Cortex of kidney (tissue), 1 donor: Measurements from ENCODE around the gene NDUFAF3.

Experiments used
- DNase-seq: peaks from one replicate; lab custom pipeline; 2025; lab: John Stamatoyannopoulos, UW

The NDUFAF3 gene, protein sequence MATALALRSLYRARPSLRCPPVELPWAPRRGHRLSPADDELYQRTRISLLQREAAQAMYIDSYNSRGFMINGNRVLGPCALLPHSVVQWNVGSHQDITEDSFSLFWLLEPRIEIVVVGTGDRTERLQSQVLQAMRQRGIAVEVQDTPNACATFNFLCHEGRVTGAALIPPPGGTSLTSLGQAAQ

DNA sequence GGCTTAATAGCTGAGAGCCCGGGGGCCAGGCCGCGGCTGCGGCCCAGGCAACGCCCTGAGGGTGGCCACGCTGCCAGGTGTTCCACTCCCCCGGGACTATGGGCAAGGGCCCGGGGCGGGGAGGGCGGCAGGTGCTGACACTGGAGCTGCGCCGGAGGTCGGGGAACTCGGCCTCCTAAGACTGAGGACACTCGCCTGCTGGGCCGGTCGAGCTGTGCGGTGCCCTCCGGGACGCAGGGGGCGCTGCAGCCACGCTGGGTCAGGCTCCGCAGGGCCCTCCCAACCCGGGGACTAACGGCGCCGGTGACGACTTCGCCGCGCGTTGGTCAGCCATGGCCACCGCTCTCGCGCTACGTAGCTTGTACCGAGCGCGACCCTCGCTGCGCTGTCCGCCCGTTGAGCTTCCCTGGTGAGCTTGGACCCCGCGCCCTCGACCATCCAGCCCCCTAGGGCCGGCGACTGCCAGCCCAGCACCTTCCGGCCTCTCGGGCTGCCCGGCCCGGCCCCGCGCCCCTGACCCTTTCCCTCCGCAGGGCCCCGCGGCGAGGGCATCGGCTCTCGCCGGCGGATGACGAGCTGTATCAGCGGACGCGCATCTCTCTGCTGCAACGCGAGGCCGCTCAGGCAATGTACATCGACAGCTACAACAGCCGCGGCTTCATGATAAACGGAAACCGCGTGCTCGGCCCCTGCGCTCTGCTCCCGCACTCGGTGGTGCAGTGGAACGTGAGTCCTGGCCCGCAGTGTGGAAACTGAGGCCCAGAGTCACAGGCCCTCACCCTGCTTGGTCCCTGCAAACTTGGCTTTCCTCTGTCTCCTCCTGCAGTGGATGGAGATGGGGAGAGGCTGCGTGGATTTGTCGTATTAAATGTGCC is at the start of gene NDUFAF3:
Gene NDUFAF3, plus strand, starts transcription at position 309 of the 875 bp plus-strand sequence. Its CDS starts 24 bp downstream, at position 333.
- DNase-seq = no peak

DNA sequence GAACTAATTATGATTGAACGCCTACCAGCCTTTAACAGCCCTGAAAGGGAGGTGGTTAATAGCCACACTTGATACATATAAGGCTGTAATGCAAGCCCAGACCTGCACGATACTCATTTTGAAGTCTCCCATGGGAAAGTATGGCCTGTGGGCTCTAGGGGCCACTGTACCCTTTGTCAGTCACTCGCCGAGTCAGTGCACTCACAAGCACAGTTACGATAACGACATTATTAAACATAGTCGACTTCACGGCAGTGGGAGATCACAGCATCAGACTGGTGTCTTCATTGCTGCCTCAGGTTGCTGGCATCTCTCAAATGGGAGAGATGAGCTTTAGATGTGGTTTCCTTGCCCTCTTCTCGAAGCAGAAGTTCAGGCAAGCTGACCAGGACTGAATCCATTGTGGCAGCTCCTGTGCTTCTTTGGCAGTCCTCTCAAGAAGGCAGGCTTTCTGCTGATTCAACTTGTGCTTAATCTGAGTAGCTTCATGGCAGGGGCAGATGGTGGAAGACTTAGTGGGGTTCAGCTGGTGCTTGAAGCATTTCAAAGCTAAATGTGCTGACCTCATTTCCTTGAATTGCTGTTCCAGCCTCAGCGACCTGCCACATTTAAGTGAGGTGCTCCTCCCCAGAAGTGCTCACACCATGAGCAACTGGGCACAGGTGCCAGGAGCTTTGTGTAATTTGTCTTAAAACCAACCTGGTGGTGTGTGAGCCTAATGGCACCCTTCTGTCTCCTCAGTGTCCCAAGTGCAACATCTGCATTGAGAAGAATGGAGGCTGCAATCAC is 47.7 kb upstream of the NDUFAF3 start:
- no peak for DNase-seq

DNA sequence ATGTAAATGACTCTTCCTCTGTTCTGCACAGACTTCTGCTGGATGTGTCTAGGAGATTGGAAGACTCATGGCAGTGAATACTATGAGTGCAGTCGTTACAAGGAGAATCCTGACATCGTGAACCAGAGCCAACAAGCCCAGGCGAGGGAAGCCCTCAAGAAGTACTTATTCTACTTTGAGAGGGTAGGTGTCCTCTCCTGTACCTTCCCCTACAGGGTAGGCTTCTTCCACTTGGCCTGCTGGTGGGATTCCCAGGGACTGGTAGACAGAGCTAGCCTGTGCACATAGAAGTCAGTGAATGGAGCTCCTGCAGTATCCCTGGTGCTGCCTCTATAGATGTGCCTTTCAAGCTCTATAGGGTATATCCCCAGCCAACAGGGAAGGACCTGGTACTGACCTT is 42.5 kb upstream of the NDUFAF3 start:
- DNase-seq = no peak

DNA sequence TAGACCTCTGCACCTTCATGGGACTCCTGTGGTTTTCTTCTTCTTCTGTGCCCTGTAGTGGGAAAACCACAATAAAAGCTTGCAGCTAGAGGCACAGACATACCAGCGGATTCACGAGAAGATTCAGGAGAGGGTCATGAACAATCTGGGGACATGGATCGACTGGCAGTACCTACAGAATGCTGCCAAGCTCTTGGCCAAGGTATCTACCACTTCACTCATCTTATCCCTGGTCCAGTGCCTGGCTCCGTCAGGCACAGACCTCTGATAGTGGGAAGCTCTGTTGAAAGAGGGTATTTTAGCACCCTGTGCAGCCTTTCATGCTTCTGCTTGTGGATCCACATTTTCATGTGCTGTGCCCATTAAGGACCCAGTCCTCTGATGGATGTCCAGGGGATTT is 41.6 kb upstream of the NDUFAF3 start:
- DNase-seq = no peak

DNA sequence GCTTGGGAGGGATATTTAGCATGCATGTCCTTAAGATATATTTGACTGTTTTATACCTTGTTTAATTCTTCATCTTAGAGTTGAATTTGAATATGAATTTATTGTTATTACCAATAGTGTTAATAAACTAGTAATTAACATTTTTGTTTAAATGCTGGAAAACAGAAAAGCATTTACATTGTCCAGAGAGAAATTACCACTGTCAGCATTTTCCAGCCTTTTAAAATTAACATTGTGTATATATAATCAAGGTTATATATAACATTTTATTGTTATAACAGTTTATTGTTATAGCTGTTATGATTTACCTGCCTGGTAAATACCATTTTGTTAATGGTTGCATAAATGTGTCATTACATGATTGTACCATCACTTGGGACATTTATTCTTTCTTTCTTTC is 39.9 kb upstream of the NDUFAF3 start:
- DNase-seq = no peak

DNA sequence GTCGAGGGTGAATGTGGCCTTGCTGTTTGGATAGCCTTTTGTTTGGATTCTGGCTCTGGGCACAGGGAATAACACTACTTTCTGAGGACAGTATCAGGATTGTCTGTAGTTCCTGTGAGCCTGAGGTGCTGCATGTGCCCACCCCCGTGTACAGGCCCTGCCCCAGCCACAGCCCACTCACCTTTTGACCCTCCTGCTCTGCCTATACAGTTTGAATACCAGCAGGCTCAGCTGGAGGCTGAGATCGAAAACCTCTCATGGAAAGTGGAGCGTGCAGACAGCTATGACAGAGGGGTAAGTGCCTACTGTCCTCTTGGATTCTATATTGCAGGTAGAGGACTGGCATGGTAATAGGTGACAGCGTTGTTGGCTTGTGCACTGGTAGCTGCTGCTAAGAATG is 39.2 kb upstream of the NDUFAF3 start:
- no peak for DNase-seq

DNA sequence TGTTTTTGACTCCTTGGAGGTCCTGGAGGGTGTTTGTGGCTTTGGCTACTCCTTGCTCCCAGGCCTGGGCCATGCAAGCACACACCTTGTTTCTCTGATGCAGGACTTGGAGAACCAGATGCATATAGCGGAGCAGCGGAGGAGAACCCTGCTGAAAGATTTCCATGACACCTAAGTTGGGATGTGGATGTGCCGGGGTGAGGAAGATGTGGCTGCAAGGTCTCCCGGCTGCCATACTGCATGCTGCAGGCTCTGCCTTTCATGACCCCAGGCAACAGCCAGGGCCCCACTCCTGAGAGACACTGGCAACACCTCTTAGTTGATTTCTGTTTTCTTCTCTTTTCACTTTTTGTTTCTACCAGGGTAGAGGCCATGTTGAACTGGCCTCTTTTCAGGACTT is 38.8 kb upstream of the NDUFAF3 start:
- DNase-seq = no peak

DNA sequence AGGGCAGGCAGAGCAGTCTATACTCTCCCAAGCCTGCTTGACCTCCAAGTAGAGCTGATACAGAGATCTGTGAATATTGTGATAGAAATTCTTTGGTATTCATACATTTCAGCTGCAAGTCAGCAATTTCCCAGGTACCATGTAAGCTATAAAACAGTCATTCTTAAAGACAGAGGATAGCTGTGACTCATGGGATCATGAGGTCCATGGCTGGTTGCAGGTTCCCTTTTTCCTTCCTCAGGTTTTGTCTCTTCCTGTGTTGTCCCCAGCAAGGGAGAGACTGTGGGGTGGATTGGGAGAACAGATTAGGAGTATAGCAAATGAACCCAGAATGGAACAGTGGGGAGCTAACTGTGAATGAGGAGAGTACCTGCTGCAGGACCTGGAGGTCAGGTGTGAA is 37.3 kb upstream of the NDUFAF3 start:
- DNase-seq = no peak

DNA sequence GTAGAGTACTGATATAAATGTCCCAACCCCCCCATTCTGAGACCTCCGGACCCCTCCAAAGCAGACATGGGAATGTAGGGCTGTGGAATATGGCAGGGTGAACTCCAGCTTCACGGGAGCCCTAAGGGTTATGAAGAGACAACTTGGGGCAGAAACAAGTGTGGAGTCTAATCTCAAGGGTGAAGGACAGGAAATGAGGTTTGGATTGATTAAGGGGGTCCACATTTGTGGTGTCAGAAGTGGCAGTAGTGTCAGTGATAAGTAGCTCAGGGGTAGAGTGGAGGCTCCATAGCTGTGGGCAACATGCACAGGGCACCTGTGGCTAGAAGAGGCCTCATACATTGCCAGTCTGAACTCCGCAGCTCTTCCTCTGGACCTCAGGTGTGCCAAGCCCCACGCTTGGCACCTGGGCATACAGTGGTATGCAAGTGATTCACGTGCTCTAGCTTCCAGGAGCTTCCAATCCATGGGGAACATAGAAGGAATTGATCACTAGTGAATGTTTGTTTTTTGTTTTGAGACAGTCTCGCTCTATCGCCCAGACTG is 36.0 kb upstream of the NDUFAF3 start:
- no peak for DNase-seq

DNA sequence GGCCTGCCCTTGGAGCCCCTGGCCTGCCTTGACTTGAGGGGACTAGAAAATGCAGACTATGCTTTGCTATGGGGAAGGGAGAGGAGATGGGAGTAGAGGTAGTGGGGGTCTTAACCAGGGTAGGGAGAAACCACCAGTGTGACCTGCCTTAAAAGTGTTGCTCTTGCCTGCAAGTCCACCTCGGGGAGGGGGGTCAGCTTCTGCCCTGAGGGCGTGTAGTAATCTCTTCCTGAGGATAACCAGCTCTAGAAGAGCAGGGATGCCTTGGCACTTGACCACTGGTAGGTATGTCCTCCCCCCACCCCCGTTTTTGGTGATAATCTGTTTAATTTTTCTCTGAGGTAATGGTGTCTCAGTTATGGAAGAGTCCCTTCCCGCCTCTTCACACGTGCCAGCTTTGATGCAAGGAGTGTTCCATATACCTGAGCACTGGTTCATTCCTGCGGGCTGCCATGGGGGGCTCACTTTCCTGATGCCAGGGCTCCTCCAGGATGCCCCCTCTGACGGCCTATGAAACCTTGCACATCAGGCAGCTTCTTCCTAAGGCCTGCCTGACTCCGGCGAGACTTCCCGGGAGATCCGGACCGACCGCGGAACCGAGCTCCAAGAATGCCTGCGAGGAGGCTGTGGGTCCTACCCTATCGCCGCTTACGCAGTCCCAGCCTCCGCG is 32.7 kb upstream of the NDUFAF3 start:
- DNase-seq = no peak

DNA sequence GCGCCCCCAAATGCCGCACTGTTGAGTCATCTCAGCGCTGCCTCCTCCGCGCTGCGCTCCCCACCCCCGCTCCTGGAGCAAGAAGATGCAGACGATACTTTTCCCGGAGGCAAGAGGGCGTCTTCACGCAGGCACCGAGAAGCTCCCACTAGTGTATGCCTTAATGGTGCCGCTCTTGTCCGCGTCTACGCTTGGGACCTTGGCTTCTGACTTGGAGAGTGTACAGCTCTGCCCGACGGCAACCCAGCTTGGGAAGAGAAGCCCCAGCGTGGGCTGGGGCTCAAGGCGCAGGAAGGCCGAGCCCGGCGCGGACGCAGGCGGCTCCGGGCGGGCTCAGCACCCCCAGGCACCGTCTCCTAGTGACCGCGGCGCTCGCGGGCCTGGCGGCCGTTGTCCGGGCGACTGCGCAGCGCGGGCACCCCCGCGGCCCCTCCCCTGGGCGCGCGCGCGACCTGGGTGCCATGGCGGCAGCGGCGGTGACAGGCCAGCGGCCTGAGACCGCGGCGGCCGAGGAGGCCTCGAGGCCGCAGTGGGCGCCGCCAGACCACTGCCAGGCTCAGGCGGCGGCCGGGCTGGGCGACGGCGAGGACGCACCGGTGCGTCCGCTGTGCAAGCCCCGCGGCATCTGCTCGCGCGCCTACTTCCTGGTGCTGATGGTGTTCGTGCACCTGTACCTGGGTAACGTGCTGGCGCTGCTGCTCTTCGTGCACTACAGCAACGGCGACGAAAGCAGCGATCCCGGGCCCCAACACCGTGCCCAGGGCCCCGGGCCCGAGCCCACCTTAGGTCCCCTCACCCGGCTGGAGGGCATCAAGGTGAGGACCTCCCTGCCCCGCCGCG is 31.9 kb upstream of the NDUFAF3 start, which contains the start of gene P4HTM:
Gene P4HTM, plus strand, starts transcription at position 446 of the 840 bp plus-strand sequence. Its CDS starts 16 bp downstream, at position 462.
- no peak for DNase-seq

DNA sequence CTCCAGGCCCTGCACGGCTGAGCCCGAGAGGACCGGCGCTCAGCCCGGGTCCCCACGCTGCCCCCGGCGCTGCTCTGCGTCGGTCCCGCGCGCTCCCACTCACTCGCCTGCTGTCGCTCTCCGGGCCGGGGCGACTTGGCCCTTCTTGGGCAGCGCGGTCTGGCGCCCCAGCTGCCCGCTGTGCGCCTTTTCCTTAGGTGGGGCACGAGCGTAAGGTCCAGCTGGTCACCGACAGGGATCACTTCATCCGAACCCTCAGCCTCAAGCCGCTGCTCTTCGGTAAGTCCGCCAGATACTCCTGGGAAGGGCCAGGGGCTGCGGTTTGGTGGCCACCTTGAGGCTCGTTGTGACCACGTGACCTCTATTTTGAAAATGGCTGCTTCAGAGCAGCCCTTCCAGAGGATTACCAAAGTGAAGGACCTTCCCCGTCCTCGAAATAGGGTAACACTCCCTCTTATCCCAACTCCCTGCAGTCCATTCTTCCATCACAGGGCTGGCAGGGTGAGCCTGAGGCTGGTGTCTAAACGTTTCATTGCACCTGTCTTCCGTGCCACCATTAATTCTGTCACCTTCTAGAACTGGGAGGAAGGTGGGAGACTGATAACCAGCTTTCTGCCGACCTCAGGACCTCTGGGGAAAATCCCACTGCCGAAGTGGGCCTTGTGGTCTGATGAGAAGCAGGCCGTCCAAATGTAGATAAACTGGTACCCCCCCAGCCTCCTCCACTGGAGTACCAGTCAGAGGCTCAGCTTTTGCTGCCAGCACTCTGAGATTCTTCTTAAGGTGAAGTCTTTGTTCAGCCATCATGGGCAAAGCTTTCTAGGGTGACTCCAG is 31.1 kb upstream of the NDUFAF3 start:
- no peak for DNase-seq

DNA sequence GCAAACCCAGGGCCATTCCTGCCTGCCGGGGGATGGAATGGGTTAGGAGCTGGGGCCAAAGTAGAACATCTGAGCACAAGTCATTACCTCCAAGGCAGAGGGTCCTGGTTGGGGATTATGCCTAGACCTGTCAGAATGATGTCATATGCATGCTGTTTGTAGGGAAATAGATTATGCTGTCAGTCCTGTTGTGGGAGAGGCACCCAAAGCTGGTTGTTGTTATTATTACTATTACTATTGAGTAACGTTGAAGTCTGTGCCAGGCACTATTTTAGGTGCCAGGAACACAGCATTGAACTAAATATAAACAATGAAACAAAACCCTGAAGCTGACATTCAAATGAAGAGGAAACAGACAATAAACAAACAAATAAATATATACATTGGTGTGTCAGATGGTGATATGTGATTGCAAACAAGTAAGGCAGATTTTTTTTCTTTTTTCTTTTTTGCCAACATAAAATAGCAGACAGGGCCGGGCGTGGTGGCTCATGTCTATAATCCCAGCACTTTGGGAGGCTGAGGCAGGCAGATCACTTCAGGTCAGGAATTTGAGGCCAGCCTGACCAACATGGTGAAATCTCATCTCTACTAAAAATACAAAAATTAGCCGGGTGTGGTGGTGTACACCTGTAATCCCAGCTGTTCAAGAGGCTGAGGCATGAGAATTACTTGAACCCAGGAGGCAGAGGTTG is 29.9 kb upstream of the NDUFAF3 start:
- no peak for DNase-seq

DNA sequence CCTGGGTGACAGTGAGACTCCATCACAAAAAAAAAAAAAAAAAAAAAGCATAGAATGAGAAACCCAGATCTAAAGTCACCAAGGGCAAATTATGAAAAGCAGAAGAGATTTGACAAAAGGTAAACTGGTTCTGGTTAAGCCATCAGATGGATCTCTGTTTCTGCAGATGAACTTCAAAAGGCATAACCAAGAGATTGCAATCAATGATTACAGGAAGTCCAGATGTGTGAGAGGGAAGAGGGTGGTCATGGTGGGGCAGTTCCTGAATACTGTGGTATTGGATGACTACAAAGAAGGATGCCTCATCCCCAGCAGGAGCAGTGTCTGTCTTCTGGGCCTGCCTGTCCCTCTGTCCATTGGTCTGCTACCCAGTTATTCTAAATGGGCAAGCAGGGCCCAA is 28.1 kb upstream of the NDUFAF3 start:
- no peak for DNase-seq

DNA sequence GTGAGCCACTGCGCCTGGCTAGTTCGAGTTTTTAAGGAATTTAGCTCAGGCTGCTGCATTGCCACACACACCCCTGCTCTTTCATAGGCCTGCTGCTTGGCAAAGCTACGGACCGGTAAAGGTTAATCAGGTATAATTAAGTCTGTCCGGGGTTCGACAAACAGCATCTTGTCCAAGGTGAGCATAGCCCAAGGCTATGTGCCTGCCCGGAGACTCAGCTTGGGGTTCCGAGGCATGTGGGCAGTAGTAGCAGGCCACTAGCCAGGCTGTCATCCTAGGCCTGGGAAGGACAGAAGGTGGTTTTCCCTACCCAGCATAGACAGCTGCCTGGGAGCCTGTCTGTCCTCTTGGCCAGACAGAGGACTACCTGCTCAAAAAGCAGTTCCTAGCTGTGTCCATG is 25.3 kb upstream of the NDUFAF3 start:
- DNase-seq = no peak

DNA sequence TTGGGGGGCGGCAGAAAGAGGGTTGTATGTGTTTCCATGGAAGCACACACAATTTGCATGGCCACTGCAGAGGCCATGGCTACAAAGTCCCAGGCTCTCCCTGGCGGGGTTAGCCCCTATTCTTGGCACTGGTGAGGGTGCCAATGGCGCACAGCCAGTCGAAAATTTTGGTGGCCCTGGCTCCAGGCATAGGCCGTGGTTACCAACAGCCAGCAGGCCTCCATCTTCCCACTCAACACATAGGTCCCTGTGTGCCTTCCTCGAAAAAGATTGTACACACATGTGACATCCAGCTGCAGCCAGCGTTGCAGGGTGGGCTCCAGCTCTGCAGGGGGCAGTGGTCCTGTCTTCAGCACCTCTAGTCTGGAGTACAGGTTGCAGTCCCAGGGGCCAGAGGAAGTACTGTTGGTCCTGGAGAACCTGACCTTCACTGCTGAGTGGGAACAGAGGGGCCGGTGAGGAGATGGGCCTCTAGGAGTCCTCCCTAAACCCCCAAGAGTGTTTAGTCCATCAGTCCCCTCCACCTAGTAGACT is 24.8 kb upstream of the NDUFAF3 start:
- no peak for DNase-seq

DNA sequence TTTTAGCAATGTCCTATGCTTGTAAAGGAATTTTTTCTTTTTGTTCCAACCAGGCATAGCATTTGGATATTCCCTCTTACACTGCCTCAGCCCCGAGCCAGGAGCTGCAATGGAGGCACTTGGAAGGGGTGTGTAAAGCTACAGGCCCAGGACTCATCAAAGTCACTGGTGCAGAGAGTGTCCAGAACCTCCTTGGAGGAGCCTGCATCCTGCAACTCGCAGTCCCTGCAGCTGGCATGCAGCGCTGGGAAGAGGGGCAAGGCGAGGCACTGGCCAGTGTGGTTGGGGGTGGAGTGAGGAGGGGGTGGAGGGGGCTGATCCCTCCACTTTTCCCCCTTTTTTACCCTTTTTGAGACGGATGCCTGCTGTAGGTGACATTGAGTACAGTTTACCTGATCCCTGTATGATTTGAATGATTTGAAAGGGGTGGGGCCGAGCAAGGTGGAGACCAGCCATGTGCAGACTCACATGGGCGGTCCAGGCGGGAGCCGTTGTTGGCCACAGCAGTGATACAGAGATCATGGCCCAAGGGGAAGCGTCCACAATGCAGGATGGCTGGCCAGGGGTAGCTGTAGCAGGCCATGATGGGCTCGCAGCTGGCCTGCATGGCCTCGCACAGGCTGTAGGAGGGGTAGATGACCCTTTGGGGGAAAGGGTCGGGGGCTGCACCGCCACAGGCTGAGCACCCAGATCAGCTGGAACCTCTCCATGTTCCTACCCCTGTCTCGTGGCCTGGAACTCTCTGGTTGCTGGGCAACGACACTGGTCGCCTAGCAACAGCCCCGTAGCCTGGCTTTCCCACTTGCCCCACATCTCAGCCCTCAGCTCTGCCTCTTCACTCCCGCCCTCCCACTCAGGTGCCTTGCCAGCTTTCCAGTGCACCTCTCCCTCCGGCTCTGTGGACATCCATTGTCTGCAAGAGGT is 23.9 kb upstream of the NDUFAF3 start:
- no peak for DNase-seq
